NCI-H460 (cell line): Measurements from ENCODE around the gene GALNT17. TPM values are rescaled to one million over a fixed set of nuclear protein-coding genes. Genes with fewer than 3 reads are reported as not detected.
A peak's percentile ranks its signal among the peaks of the same experiment; 100 is the strongest.

Experiments used
- DNase-seq: peaks from one replicate; pipeline ENCODE4 v3.0.0-alpha.2; 2016; ENCODE audit warnings: low read depth; ENCODE audit errors: extremely low read depth
- polyA plus RNA-seq: library from polyadenylated mRNA; depleted of rRNA; stranded (reverse); fragments of >200 nt; gene quantifications from 2 replicates; pipeline ENCODE4 v1.2.3, GENCODE V29; 2014; cell fraction: nucleus; rRNA removed
- total RNA-seq: library from RNA; depleted of rRNA; stranded (reverse); fragments of >200 nt; shearing (Covaris generic); gene quantifications from 2 replicates; pipeline ENCODE4 v1.2.3, GENCODE V29; 2014; rRNA removed

The GALNT17 gene
- 3.1 TPM in 2 replicates for total RNA-seq
- polyA plus RNA-seq: 0.49 and 0.53 TPM in 2 replicates

GRCh38 chr7:71132127-71132376 lies at the start of gene GALNT17:
TSS of gene GALNT17 (plus strand) at chr7:71132144.
- DNase-seq: no peak

- no peak for DNase-seq
Measured at GRCh38 chr7:71095266-71095860, 36.6 kb upstream of the GALNT17 start.

- no peak for DNase-seq
Measured at GRCh38 chr7:71096351-71096750, 35.6 kb upstream of the GALNT17 start.

GRCh38 chr7:71106226-71106625 lies 25.7 kb upstream of the GALNT17 start:
- DNase-seq: no peak

- no peak for DNase-seq
Measured at GRCh38 chr7:71112436-71112835, 19.5 kb upstream of the GALNT17 start.

GRCh38 chr7:71120096-71120495 lies 11.8 kb upstream of the GALNT17 start:
- DNase-seq: no peak

GRCh38 chr7:71129126-71129525 lies 2.8 kb upstream of the GALNT17 start:
- no peak for DNase-seq

GRCh38 chr7:71130031-71130679 lies 1.8 kb upstream of the GALNT17 start:
- DNase-seq: no peak

- DNase-seq: peak; percentile 47
Measured at GRCh38 chr7:71131256-71132126, 453 bp upstream of the GALNT17 start.

- DNase-seq: no peak
Measured at GRCh38 chr7:71132377-71133231, 660 bp downstream of the GALNT17 start.

GRCh38 chr7:71133232-71133622 lies 1.3 kb downstream of the GALNT17 start:
- no peak for DNase-seq

GRCh38 chr7:71133856-71134255 lies 1.9 kb downstream of the GALNT17 start:
- DNase-seq: no peak

- no peak for DNase-seq
Measured at GRCh38 chr7:71135116-71135515, 3.2 kb downstream of the GALNT17 start.

- no peak for DNase-seq
Measured at GRCh38 chr7:71135663-71136062, 3.7 kb downstream of the GALNT17 start.

- DNase-seq: no peak
Measured at GRCh38 chr7:71137479-71137878, 5.5 kb downstream of the GALNT17 start.

- DNase-seq: no peak
Measured at GRCh38 chr7:71140264-71140663, 8.3 kb downstream of the GALNT17 start.

GRCh38 chr7:71144963-71145362 lies 13.0 kb downstream of the GALNT17 start:
- DNase-seq: no peak

GRCh38 chr7:71145906-71146901 lies 14.3 kb downstream of the GALNT17 start:
- no peak for DNase-seq

- DNase-seq: no peak
Measured at GRCh38 chr7:71148098-71148497, 16.2 kb downstream of the GALNT17 start.

- no peak for DNase-seq
Measured at GRCh38 chr7:71155236-71155635, 23.3 kb downstream of the GALNT17 start.
